GM12878 (cell line): ENCODE measurements around the gene SEC22C. TPM values are rescaled to one million over a fixed set of nuclear protein-coding genes. Genes with fewer than 3 reads are reported as not detected.
"Not testable (repeated sequence)": the region's sequence is repeated elsewhere in the genome, so short reads cannot be mapped to it uniquely, and the experiment has no call there.

Source experiments
- ATAC-seq: fragments of 200-7000 bp; cut with Tn5 transposase; 3 replicates; pipeline ENCODE4 v1.9.1; 2020; ENCODE audit warnings: mild to moderate bottlenecking, moderate library complexity
- BruUV-seq: library from RNA; stranded (reverse); fragments of 400-500 nt; replicated peaks from 2 replicates; lab custom pipeline; 2021; lab: Mats Ljungman, UMichigan
- CTCF ChIA-PET: fragments of 300-600 bp; sonication (Branson Sonifier 250); formaldehyde crosslinking; extraction: SDS; loops from one replicate; lab custom pipeline; 2021; ENCODE audit warnings: inconsistent platforms; lab: Yijun Ruan, JAX
- POLR2A ChIA-PET: fragments of 350-600 bp; formaldehyde crosslinking; extraction: SDS; loops from one replicate; lab custom pipeline; 2021; ENCODE audit warnings: inconsistent platforms; lab: Charles Lee
- RAD21 ChIA-PET: fragments of 300-600 bp; sonication (Branson Sonifier 250); formaldehyde crosslinking; loops from one replicate; lab custom pipeline; 2023; ENCODE audit warnings: antibody characterized with exemption; ENCODE audit not compliant: unreplicated experiment; lab: Charles Lee
- SMC1A ChIA-PET: fragments of 300-600 bp; sonication (Branson Sonifier 250); formaldehyde crosslinking; loops from one replicate; lab custom pipeline; 2023; ENCODE audit not compliant: unreplicated experiment, uncharacterized antibody; lab: Charles Lee
- DNase-seq: peaks from one replicate; pipeline ENCODE4 v3.0.0-alpha.2; 2011; ENCODE audit warnings: low read depth, low spot score
- FAIRE-seq: peaks from 3 replicates; lab custom pipeline; 2011; peaks lifted over from hg19 to GRCh38; lab: Jason Lieb, UNC
- H2AFZ ChIP-seq: 2 replicates; pipeline ENCODE4 v1.6.0; 2011; ENCODE audit warnings: low read depth, low read length, control low read depth; ENCODE audit not compliant: control insufficient read depth
- H3K27ac ChIP-seq: 2 replicates; pipeline ENCODE4 v1.5.1; 2011; ENCODE audit warnings: control low read depth; ENCODE audit not compliant: control insufficient read depth, insufficient read depth
- H3K27me3 ChIP-seq, 2 experiments: replicated peaks in 1 of 2; 2 replicates each; pipeline versions ENCODE4 v1.6.0 to v1.6.1; 2011; ENCODE audit warnings: low read length in 1 of 2; ENCODE audit not compliant: control insufficient read depth in 2 of 2, insufficient read depth in 2 of 2
- H3K36me3 ChIP-seq, 2 experiments: 2 replicates each; pipeline ENCODE4 v1.5.1; 2011; ENCODE audit warnings: low read length in 1 of 2; ENCODE audit not compliant: control insufficient read depth in 2 of 2, insufficient read depth in 2 of 2
- H3K4me1 ChIP-seq: 2 replicates; pipeline ENCODE4 v1.6.1; 2011; ENCODE audit warnings: mild to moderate bottlenecking, low read length, moderate library complexity, mixed read lengths; ENCODE audit not compliant: control insufficient read depth, insufficient read depth
- H3K4me2 ChIP-seq: 2 replicates; pipeline ENCODE4 v1.6.0; 2011; ENCODE audit warnings: control low read depth; ENCODE audit not compliant: control insufficient read depth, insufficient read depth
- H3K4me3 ChIP-seq: fragments of 200-600 bp; sonication (generic); 2 replicates; pipeline ENCODE4 v1.5.1; 2016
- H3K79me2 ChIP-seq: 2 replicates; pipeline ENCODE4 v1.6.0; 2011; ENCODE audit warnings: low read length; ENCODE audit not compliant: control insufficient read depth, insufficient read depth
- H3K9ac ChIP-seq: 2 replicates; pipeline ENCODE4 v1.8.0; 2011; ENCODE audit warnings: low read length, control low read depth, mixed read lengths; ENCODE audit not compliant: control insufficient read depth, insufficient read depth
- H3K9me3 ChIP-seq: replicated peaks from 3 replicates; pipeline ENCODE4 v1.5.1; 2011; ENCODE audit warnings: mild to moderate bottlenecking, low read length; ENCODE audit not compliant: control insufficient read depth, insufficient read depth
- H4K20me1 ChIP-seq: 2 replicates; pipeline ENCODE4 v1.6.0; 2011; ENCODE audit not compliant: control insufficient read depth, insufficient read depth
- BMI1 ChIP-seq: fragments of 450-650 bp; IDR thresholded peaks from 2 replicates; pipeline ENCODE4 v1.6.1; 2016; ENCODE audit warnings: mild to moderate bottlenecking, moderate library complexity, borderline replicate concordance
- CBX5 ChIP-seq: sonication (generic); IDR thresholded peaks from 2 replicates; pipeline ENCODE4 v1.6.1; 2016; ENCODE audit warnings: low read depth, moderate library complexity, mild to moderate bottlenecking, inconsistent platforms
- FOS ChIP-seq: IDR thresholded peaks from 3 replicates; pipeline ENCODE4 v1.6.1; 2011; ENCODE audit warnings: borderline replicate concordance; ENCODE audit not compliant: insufficient read length; ENCODE audit errors: extremely low read depth
- HDAC2 ChIP-seq: fragments of 200-600 bp; sonication (generic); IDR thresholded peaks from 2 replicates; pipeline ENCODE4 v1.6.1; 2017
- MTA2 ChIP-seq: fragments of 450-650 bp; IDR thresholded peaks from 2 replicates; pipeline ENCODE4 v1.6.1; 2016; ENCODE audit warnings: low read depth, mild to moderate bottlenecking, moderate library complexity
- NBN ChIP-seq: fragments of 450-650 bp; IDR thresholded peaks from 2 replicates; pipeline ENCODE4 v1.6.1; 2016
- PBX3 ChIP-seq: IDR thresholded peaks from 2 replicates; pipeline ENCODE4 v1.6.1; 2011; ENCODE audit warnings: mild to moderate bottlenecking, low read depth, low read length, moderate library complexity; ENCODE audit not compliant: insufficient replicate concordance
- SMAD5 ChIP-seq: IDR thresholded peaks from 2 replicates; pipeline ENCODE4 v1.6.1; 2016; ENCODE audit warnings: antibody characterized with exemption, low read depth
- WGBS: methylation state at CpG from one replicate; pipeline ENCODE4 v1.1.6; 2016; ENCODE audit warnings: low lambda C conversion rate; ENCODE audit not compliant: insufficient replicate concordance, insufficient coverage; ENCODE audit errors: missing lambda C conversion rate; 5-methylcytosine and 5-hydroxymethylcytosine counted together
- in situ Hi-C: fragments of 300-500 bp; cut with MboI; formaldehyde crosslinking; loops from 9 replicates; pipeline ENCODE4 v1.14.3; 2018; ENCODE audit warnings: mixed read lengths
- intact Hi-C: fragments of 100-400 bp; cut with micrococcal nuclease; formaldehyde crosslinking; loops from one replicate; pipeline ENCODE4 v1.14.2; 2022; ENCODE audit not compliant: unreplicated experiment
- polyA plus RNA-seq, 11 experiments: library from polyadenylated mRNA; depleted of rRNA in 4 of 11; unstranded in 6 of 11; stranded (reverse) in 5 of 11; fragments of >200 nt; fragmentation: Nextera tagmentation in 4 of 11; fragmentation: Illumina TruSeq in 1 of 11; extraction: Ambion mirVana in 4 of 11; extraction: Trizol in 1 of 11; gene quantifications; 1 replicate in 1 of 11; 2 replicates in 10 of 11; pipeline versions ENCODE4 v1.2.1 to v1.2.3, GENCODE V29; 2011 to 2016; ENCODE audit warnings: inconsistent platforms in 2 of 11, missing spikeins in 2 of 11, low read depth in 1 of 11
- total RNA-seq, 4 experiments: library from RNA; depleted of rRNA in 3 of 4; stranded (reverse); fragments of >200 nt in 3 of 4; fragmentation: Illumina TruSeq in 1 of 4; extraction: Trizol in 1 of 4; gene quantifications; 2 replicates each; pipeline versions ENCODE4 v1.2.1 to v1.2.3, GENCODE V29; 2013 to 2021

Gene SEC22C
- total and polyA plus RNA-seq, 10 of the 15 experiments (the other 5 are each of a cell fraction or from before 2014, with no cell fraction given) = 15.6 to 47.0 (median 39.1) TPM

GRCh38 chr3:42581400-42581708 is 413 bp downstream of the SEC22C start:
- no peak for TF ChIP-seq NBN
- no peak for TF ChIP-seq FOS
- no peak for TF ChIP-seq CBX5
- TF ChIP-seq BMI1 = no peak
- TF ChIP-seq PBX3 = no peak
- no peak for TF ChIP-seq SMAD5
- TF ChIP-seq HDAC2 = no peak
- TF ChIP-seq MTA2 = no peak
- intact Hi-C loops (no loop called here), in situ Hi-C loops (no loop called here)
- no peaks in the 10 kb centered on the region; a peak in 1 of 4 replicates for H3K36me3 ChIP-seq
- H3K79me2 ChIP-seq = peaks cover 26% of the 10 kb centered on the region
- BruUV-seq = no TSS peak
- POLR2A ChIA-PET = interaction anchor here (1.8 to 3.9 kb wide), 4 partner anchors 10 to 21 kb away, joined by 4 to 33 read pairs (median 18); partner anchors contain the start of genes NKTR and SS18L2
- CTCF ChIA-PET = interaction anchor here (0.8 to 4.2 kb wide), 15 partner anchors 9 to 308 kb away, joined by 3 to 38 read pairs (median 3); partner anchors contain the start of genes NKTR and SS18L2
- RAD21 ChIA-PET = interaction anchor here (1.1 to 3.1 kb wide), 6 partner anchors 9 to 163 kb away, joined by 3 to 16 read pairs (median 9); partner anchors contain the start of genes NKTR and SS18L2
- no peaks in the 10 kb centered on the region; the same call in 1 of the 3 replicates for H3K9me3 ChIP-seq
- FAIRE-seq = no peak
- H3K27me3 ChIP-seq = no peaks in the 10 kb centered on the region
- H3K4me1 ChIP-seq = peaks cover 7% of the 10 kb centered on the region
- H3K9ac ChIP-seq = peak overlapping the region; percentile 97
- H3K27ac ChIP-seq = peak overlapping the region; percentile 75
- no peak for ATAC-seq
- no peaks in the 10 kb centered on the region for H4K20me1 ChIP-seq
- no peak for DNase-seq
- SMC1A ChIA-PET = interaction anchor here (1.0 to 3.4 kb wide), 10 partner anchors 9 to 308 kb away, joined by 3 to 34 read pairs (median 8); partner anchors contain the start of genes NKTR and SS18L2
- 2% methylated on average over 10 of the region's 11 CpGs for WGBS
- H3K4me2 ChIP-seq = peak overlapping the region; percentile 73; the same call in 1 of the 2 replicates
- H2AFZ ChIP-seq = peak overlapping the region; percentile 96
- H3K4me3 ChIP-seq = peak overlapping the region; percentile 94

- RAD21 ChIA-PET, H3K4me3 ChIP-seq, BruUV-seq, H3K36me3 ChIP-seq, H3K4me2 ChIP-seq, H3K4me1 ChIP-seq, DNase-seq, H3K9ac ChIP-seq, H3K27ac ChIP-seq, H3K27me3 ChIP-seq, H4K20me1 ChIP-seq, FAIRE-seq, ATAC-seq, intact Hi-C loops, H2AFZ ChIP-seq: not testable (repeated sequence)
- in situ Hi-C loops = loop anchor here (10.0 kb wide), 1 partner anchor 165 kb away; no protein-coding TSS in a partner anchor
- 100% methylated on average over 3 of the region's 4 CpGs for WGBS
- ChIA-PET SMC1A (interaction anchor here (0.8 to 1.0 kb wide), 2 partner anchors 20 to 22 kb away, joined by 3 to 4 read pairs; no protein-coding TSS in a partner anchor), POLR2A (interaction anchor here (0.6 to 1.3 kb wide), 2 partner anchors 23 to 507 kb away, joined by 3 to 4 read pairs; no protein-coding TSS in a partner anchor), CTCF (interaction anchor here (1.0 to 1.3 kb wide), 4 partner anchors 23 to 166 kb away, joined by 3 to 4 read pairs (median 4); no protein-coding TSS in a partner anchor)
- peaks cover 30% of the 10 kb centered on the region for H3K79me2 ChIP-seq
- peaks cover 11% of the 10 kb centered on the region for H3K9me3 ChIP-seq
Measured at GRCh38 chr3:42579346-42579745, 2.4 kb downstream of the SEC22C start.
